IPS DF 4.7 (cell line): ENCODE results near the gene SPIB.
"Not testable (repeated sequence)": the region's sequence is repeated elsewhere in the genome, so short reads cannot be mapped to it uniquely, and the experiment has no call there.

Experiments
- DNase-seq: peaks from one replicate; pipeline ENCODE4 v3.0.0-alpha.2; 2013; ENCODE audit warnings: low spot score; ENCODE audit errors: extremely low read depth

SPIB gene

GRCh38 chr19:50465986-50466705 is 47.4 kb downstream of the SPIB start:
- no peak for DNase-seq

GRCh38 chr19:50466706-50467039 is 47.9 kb downstream of the SPIB start:
- DNase-seq: no peak

- DNase-seq: no peak
Observed at GRCh38 chr19:50467566-50467965, 48.8 kb downstream of the SPIB start.

- DNase-seq: no peak
Observed at GRCh38 chr19:50468818-50469217, 50.1 kb downstream of the SPIB start.

- not testable (repeated sequence) for DNase-seq
Observed at GRCh38 chr19:50473336-50473735, 54.6 kb downstream of the SPIB start.

- DNase-seq: no peak
Observed at GRCh38 chr19:50475101-50475568, 56.4 kb downstream of the SPIB start.

- DNase-seq: no peak
Observed at GRCh38 chr19:50475736-50476223, 57.0 kb downstream of the SPIB start.

- no peak for DNase-seq
Observed at GRCh38 chr19:50476224-50476906, 57.6 kb downstream of the SPIB start, which contains the start of the genes EMC10 and GARIN5A. Gene EMC10, plus strand, starts transcription at chr19:50476507. Its CDS starts 38 bp downstream, at chr19:50476545. Gene GARIN5A, minus strand, starts transcription at chr19:50476848. Its CDS starts 460 bp downstream, at chr19:50476388.

- no peak for DNase-seq
Observed at GRCh38 chr19:50476907-50477238, 58.1 kb downstream of the SPIB start.

GRCh38 chr19:50477751-50478515 is 59.2 kb downstream of the SPIB start:
- DNase-seq: no peak

- no peak for DNase-seq
Observed at GRCh38 chr19:50478901-50479715, 60.4 kb downstream of the SPIB start.

- no peak for DNase-seq
Observed at GRCh38 chr19:50479761-50480251, 61.1 kb downstream of the SPIB start.

- DNase-seq: no peak
Observed at GRCh38 chr19:50480281-50481111, 61.8 kb downstream of the SPIB start.
